ENCODE data around the gene UBXN11.
A peak's percentile ranks its signal among the peaks of the same experiment; 100 is the strongest.

The UBXN11 gene

DNA sequence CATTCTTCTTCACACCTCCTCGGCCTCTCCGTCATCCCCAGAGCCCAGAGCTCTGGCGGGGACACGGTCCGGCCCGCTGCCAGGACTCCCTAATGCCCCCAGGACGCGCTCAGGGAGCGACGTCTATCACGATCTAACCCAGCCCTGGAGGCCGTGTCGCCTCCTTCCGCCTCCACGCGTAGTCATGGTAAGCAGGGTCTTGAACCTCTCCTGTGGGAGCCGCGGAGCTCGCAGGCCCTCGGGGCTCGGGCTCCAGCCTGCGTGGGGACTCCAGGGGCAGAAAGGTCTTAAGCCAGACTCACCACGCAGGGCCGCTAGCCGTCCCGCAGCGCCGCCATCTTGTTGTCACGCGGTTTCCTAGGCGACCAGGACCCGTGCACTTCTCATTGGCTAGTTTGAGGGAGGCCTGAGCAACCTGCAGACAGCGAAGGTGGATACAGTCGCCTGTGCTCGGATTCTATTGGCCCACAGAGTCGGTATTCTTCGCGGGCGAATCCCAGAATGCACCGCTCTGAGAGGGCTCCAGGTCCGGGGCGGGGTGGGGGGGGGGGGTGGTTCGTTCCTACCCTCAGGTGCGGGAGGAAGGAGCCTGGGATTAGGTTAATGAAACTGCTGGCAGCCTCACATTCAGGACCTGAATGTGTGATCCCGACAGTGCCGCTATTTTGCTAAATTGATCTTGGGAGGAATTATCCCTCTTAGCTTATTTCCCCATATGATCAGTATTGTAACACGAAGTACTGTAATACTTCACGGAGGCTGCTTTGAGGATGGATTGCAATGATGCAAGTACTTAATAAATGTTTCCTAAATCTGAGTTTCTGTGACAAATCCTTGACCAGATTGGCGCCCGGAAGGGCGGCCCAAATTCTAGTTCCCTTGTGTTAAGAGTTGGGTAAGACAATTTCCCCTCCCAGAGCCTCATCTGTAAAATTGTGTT, at the start of gene UBXN11:
UBXN11 (minus strand) TSS at position 347 of the 940 bp plus-strand sequence. CDS start 3,753 bp downstream, outside the sequence.
- DNase-seq = peak; percentile 84

DNA sequence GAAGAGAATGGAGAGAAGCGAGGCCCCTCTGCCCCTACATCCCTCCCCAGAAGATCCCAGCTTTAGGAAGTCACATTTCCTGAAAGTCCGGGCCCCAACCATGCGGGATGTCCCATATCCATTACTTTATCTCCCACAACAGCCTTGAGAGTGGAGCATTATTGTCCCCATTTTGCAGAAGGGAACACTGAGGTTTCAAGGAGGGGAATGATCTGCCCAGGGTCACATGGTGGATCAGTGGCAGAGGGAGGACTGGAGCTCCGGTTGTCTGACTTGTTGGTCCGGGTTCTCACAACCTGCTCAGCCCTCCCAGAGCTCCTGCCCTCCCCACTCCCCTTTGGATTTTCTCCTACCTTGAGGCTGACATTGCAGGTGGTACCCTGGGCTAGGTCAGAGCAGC, 49.7 kb upstream of the UBXN11 start:
- no peak for DNase-seq

DNA sequence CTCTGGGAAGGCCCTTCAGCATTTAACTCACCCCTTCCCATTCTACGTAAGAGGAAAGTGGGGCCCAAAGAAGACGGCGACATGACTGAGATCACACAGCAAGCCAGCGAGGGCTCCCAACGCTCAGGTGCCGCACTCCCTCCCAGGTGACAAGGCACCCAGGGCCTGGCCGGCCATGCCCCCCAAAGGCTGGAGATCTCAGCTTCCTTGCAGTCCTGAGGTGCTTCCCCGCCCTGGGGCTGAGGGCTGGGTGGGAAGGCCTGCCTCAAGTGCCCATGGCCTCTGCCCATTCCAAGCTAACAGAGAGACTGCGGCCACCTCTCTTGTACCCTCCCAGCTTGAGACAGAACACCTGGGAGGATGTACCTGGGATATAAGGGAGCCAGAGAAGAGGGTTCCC, 48.5 kb upstream of the UBXN11 start:
- no peak for DNase-seq

- DNase-seq = no peak
These were observed 47.8 kb upstream of the UBXN11 start, which contains the start of gene CRYBG2 for GRCh38 chr1:26353976-26354820. Gene CRYBG2 (minus strand): TSS chr1:26354130. CDS start chr1:26346657, 7,473 bp downstream.

DNA sequence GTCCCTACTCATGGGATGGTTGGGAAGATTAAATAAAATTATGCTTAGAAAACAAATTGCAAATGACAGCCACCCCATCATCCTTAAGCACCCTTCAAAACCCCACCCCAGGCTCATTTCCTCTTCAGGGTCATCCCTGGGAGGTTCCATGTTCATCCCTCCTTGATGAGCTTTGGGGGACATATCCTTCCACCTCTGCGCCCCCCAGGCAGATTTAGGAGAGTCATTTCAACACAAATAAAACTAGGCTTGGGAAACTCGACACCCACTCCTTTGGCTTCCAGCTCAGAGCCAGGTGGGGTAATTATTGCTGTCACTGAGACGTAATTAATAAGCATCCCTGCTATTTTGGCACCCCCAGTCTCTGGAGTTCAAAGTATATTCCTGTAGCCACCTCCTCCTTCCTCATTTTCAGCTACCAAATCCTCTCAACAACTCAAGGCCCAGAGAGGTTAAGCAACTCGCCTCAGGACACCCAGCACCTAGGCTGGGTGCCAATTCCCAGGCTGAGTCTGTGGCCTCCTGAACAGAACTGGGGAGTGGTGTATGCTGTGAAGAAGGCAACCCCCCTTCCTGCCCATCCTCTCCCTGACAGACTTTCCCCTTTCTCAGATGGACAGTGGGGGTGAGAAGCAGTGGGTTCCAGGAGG, 46.9 kb upstream of the UBXN11 start:
- no peak for DNase-seq

DNA sequence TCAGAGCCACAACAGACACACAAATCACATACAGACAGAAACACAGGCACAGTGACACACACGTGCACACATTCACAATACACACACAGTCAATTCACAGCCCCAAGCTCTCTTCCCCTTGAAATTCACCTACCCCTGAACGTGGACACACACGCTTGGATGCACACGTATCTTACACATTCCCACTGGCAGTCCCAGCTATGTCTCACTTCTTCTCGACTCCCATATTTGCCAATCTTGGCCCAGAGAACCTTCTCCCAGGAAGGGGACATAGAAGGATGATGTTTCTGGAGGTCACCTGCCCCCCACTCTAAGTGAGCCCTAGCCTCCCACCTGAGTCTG, 45.9 kb upstream of the UBXN11 start:
- no peak for DNase-seq

- no peak for DNase-seq
These were observed 45.3 kb upstream of the UBXN11 start for GRCh38 chr1:26351590-26352337.

DNA sequence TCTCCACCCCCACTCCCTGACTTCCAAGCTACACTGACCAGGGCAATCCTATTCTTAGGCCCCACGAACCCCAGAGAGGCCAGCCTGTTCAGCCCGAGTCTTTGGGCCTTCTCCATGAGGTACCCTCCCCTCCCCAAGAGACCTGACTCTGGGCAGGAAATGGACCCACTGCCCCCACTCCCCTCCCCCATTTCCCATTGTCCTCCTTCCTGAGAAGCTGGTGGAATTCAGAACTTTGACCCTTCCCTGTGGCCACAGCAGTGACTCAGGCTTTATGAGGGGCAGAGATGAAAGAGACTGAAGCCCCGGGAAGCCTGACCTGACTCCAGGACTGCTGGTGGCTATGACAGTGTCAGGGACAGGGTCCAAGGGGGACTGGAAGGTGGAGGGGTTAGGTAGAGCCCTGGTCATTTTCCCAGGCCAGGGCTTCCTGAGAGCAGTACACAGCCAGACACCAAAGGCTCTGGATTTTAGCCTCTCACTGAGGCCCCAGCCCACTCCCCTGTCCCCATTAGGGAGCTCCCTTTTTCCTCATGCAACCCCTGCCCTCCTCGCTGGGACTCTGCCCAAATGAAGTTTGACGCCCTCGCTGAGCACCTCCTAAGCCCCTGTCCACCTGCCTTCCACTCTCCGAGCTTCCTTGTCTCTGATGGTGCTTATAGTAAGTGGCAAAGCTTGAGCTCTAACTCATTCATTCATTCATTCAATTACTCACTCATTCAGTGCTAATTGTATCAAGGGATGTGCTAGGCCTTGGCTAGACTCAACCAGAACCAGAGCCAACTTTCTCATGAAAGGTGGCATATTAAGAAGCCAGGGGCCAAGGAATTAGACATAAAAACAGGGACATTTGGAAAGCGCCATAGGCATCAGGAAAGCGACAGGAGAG, 44.5 kb upstream of the UBXN11 start:
- DNase-seq = no peak

DNA sequence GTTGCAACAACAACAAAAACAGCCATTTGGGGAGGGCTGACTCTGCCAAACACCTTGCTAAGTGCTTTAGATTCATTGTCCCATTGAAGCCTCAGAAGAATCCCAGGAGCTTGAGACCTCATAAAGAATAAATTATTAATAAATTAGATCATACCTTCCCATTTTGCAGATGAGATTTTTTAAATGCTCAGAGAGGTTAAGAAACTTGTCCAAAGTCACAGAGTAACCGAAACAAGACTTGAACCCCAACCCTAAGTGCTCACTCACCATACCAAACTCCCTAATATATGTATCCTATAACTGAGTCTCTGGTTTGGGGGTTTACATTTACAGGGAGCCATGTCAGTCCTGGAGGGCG, 43.9 kb upstream of the UBXN11 start:
- DNase-seq = no peak

GRCh38 chr1:26349877-26350244, 43.4 kb upstream of the UBXN11 start:
- no peak for DNase-seq

- no peak for DNase-seq
These were observed 42.9 kb upstream of the UBXN11 start for GRCh38 chr1:26349188-26349876.

GRCh38 chr1:26346274-26347033, 40.0 kb upstream of the UBXN11 start:
- DNase-seq = no peak

DNA sequence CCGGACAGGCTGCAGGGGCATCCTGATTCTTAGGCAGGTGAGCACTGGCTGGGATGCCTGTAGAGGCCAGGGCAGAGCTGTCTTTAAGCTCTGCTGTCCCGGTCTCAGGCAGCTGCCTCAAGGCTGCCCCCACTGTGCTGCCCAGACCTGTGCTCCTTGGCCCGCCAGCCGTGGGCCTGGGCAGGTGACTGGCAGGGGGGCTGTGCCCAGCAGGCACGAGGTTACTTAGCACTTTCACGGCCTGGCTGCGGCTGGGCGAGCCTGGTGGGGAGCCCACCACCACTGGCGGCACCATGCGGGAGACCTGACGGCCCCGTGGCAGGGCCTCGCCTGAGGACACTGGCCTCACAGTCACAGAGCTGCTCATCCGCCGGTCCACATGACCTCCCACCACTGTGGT, 39.3 kb upstream of the UBXN11 start:
- no peak for DNase-seq

DNA sequence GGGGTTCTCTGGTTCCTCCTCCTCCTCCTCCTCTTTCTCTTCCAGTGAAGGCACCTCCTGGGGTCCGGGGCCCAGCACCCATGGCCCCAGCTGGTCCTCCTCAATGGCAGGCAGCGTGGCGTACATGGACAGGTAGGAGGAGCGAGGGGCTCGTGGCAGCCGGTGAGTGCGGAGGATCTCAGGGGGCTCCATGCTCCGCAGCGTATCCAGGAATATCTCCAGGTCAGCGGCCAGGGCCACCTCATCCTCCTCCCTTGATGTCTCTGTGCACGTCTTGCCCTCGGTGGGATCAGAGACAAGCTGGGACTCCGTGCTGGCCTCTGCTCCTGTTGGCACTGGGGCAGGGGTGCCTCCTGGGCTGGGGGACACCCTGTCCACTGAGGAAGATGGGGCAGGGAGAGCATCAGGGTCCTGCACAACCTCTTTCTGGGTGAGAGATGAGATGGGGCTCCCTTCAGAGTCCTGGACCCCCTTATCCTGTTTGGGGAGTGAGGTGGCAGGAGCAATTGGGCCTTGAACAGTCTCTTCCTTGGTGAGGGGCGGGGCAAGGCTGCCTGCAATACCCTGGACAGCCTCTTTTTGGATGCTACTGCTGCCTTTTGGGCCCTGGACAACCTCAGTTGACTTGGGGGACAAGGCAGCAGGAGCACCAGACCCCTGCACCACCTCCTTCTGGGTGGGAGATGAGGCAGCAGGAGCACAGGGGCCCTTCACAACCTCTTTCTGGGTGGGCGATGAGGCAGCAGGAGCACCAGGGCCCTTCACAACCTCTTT, 37.9 kb upstream of the UBXN11 start:
- DNase-seq = no peak

- DNase-seq = no peak
These were observed 33.6 kb upstream of the UBXN11 start for GRCh38 chr1:26340047-26340481.

GRCh38 chr1:26338670-26339069, 32.2 kb upstream of the UBXN11 start:
- no peak for DNase-seq

GRCh38 chr1:26337625-26338024, 31.2 kb upstream of the UBXN11 start:
- DNase-seq = no peak

DNA sequence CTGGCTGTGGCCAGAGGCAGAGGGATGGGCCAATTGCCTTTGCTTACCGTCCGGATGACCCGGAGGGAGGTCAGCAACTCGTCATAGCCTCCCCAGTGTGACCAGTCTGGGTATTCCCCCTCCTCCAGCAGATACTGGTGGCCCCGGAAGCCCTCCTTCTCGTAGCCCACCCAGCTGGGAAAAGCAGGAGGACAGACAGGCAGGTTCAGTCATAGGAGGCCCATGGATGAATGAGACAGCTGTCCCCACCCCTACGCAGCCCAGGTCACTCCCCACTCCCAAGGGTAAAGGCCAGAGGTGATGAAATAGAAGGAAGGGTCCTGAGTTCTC, 30.7 kb upstream of the UBXN11 start:
- no peak for DNase-seq

DNA sequence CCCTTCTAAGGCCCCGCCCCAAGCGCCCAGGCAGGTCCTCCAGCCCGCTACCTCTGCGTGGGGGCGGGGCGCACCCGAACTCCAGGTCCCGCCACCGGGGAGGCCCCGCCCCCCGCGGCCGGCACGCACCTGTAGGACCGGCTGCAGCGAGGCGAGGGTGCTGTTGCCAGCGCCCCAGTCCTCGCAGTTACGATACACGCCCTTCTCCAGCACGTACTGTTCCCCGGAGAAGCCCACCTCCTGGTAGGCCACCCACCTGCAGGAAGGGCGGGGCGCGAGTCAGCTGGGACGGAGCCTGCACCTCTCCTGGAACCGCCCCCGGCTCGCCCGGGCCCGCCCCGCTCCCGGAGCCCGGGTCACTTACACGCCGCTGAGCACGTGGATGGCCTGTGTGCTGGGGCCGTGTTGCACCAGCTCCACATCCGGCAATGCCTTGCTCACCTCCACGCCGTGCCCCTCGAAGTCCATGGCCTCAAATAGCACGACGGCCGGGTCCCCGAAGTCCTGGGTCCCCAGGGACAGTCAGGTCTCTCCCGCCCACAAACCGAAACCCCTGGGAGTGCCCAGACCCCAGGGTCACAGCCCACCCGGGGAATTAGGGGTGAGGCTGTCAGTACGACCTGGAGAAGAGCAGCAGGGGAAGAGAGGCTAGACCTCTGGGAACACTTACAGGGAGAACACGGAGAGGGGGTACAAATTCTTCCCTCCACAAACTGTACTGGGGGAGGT, 30.2 kb upstream of the UBXN11 start:
- peak; percentile 71 for DNase-seq
